GM21360 (cell line): ENCODE data around the gene SOBP.

Source experiments
- ATAC-seq: cut with Tn5 transposase; IDR thresholded peaks from one replicate; pipeline ENCODE4 v1.9.1; 2021; ENCODE audit warnings: mild to moderate bottlenecking, moderate library complexity; ENCODE audit not compliant: unreplicated experiment

Gene SOBP

GRCh38 chr6:107674995-107675738 lies 185.2 kb downstream of the SOBP start:
- peak; percentile 80 for ATAC-seq

GRCh38 chr6:107676042-107676441 lies 186.1 kb downstream of the SOBP start:
- no peak for ATAC-seq

GRCh38 chr6:107677399-107677798 lies 187.5 kb downstream of the SOBP start:
- ATAC-seq = no peak

GRCh38 chr6:107679457-107679856 lies 189.5 kb downstream of the SOBP start:
- ATAC-seq = no peak

GRCh38 chr6:107682721-107683120 lies 192.8 kb downstream of the SOBP start:
- no peak for ATAC-seq

- ATAC-seq = no peak
Measured at GRCh38 chr6:107683183-107683582, 193.3 kb downstream of the SOBP start.

- no peak for ATAC-seq
Measured at GRCh38 chr6:107684996-107685395, 195.1 kb downstream of the SOBP start.

- no peak for ATAC-seq
Measured at GRCh38 chr6:107689190-107689589, 199.3 kb downstream of the SOBP start.

GRCh38 chr6:107689951-107690642 lies 200.2 kb downstream of the SOBP start:
- no peak for ATAC-seq

GRCh38 chr6:107690643-107691061 lies 200.7 kb downstream of the SOBP start:
- ATAC-seq = no peak

- ATAC-seq = no peak
Measured at GRCh38 chr6:107691062-107691751, 201.3 kb downstream of the SOBP start.

GRCh38 chr6:107692351-107692750 lies 202.4 kb downstream of the SOBP start:
- no peak for ATAC-seq

GRCh38 chr6:107695061-107695720 lies 205.3 kb downstream of the SOBP start:
- no peak for ATAC-seq

GRCh38 chr6:107697682-107698081 lies 207.8 kb downstream of the SOBP start:
- ATAC-seq = no peak

GRCh38 chr6:107698146-107698545 lies 208.2 kb downstream of the SOBP start:
- no peak for ATAC-seq

GRCh38 chr6:107699254-107699653 lies 209.3 kb downstream of the SOBP start:
- ATAC-seq = no peak

GRCh38 chr6:107699697-107700325 lies 209.9 kb downstream of the SOBP start:
- ATAC-seq = no peak

GRCh38 chr6:107703606-107704005 lies 213.7 kb downstream of the SOBP start:
- no peak for ATAC-seq

- no peak for ATAC-seq
Measured at GRCh38 chr6:107704347-107705013, 214.6 kb downstream of the SOBP start.

GRCh38 chr6:107706516-107707115 lies 216.7 kb downstream of the SOBP start:
- ATAC-seq = no peak
